Retinal pigment epithelial cell (primary cell): ENCODE results near the gene NAP1L4.

Experiments used
- DNase-seq: peaks from one replicate; pipeline ENCODE4 v3.0.0-alpha.2; 2010; ENCODE audit warnings: low read depth
- H3K4me3 ChIP-seq: 2 replicates; pipeline ENCODE4 v1.5.1; 2011; ENCODE audit warnings: mild to moderate bottlenecking, low read length, control low read depth, moderate library complexity
- CTCF ChIP-seq: conservative IDR thresholded peaks from 2 replicates; pipeline ENCODE4 v1.5.1; 2011; ENCODE audit warnings: low read depth, low read length, control low read depth, inconsistent platforms

NAP1L4 gene

DNA sequence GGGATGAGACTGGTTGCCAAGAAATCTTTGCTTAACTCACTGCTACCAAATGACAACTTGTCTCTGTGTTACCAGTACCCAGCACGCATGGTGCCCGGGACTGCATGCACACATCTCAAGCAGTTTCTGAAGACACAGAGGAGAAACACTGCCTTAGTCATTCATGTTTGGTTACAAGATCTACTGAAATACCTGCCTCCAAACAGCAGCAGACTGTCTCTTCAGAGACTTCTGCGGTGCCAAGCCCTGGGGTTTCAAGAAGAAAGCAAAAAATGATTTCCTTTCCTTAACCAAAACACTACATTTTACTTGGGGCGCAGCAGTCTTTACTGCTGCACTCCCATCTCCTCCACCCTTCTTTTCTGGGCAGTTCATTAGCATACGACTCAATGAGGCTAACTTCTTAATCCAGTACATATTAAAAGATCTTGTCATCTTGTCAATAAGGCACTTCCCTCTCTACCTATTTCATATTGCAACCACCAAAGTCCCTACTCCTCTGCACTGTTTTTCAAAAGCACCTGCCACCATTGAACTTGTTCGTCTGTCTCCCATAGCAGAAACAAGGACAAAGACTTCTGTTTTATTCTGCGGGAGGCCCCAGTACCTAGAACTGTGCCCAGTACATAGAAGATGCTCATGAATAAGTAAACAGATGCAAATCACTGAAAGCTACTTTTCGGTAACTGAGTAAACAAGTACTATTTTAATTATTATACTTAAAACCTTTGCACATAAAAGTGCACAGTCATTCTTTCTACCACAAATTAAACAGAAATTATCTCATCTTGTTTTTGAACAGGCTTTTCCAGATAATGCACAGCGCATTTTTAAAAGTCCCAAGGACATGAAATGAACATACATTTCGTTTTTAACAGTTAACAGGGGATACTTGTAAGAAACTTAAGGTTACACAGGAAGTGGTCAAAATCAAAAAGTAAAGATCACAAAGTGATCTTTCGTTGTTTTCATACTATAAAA is 4.0 kb downstream of the NAP1L4 start:
- H3K4me3 ChIP-seq: peak overlapping the region; percentile 92
- TF ChIP-seq CTCF: no peak
- no peak for DNase-seq

- H3K4me3 ChIP-seq: no peak overlapping the region
- DNase-seq: no peak
- no peak for TF ChIP-seq CTCF
Measured at GRCh38 chr11:2983908-2984307, 8.2 kb downstream of the NAP1L4 start.

GRCh38 chr11:2982214-2982613 is 9.9 kb downstream of the NAP1L4 start:
- DNase-seq: no peak
- no peak for TF ChIP-seq CTCF
- no peak overlapping the region for H3K4me3 ChIP-seq

DNA sequence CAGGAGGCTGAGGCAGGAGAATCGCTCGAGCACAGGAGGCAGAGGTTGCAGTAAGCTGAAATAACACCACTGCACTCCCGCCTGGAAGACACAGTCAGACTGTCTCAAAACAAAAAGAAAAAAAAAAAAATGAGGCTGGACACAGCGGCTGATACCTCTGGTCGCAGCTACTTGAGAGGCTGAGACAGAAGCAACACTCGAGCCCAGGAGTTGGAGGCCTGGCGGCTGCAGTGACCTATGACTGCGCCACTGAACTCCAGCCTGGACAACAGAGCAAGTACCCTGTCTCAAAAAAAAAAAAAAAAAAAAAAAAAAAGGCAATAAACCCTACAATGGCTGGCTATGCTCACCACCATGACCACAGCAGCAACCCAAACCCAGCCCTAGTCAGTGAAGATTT is 11.0 kb downstream of the NAP1L4 start:
- no peak overlapping the region for H3K4me3 ChIP-seq
- no peak for TF ChIP-seq CTCF
- DNase-seq: no peak

GRCh38 chr11:2980168-2980840 is 11.8 kb downstream of the NAP1L4 start:
- DNase-seq: no peak
- no peak for TF ChIP-seq CTCF
- H3K4me3 ChIP-seq: no peak overlapping the region

- H3K4me3 ChIP-seq: no peak overlapping the region
- no peak for DNase-seq
- TF ChIP-seq CTCF: no peak
Measured at GRCh38 chr11:2977113-2977512, 15.0 kb downstream of the NAP1L4 start.
